ENCODE results near the gene TRUB2. TPM values are rescaled to one million over a fixed set of nuclear protein-coding genes. Genes with fewer than 3 reads are reported as not detected.

The TRUB2 gene
- total and polyA plus RNA-seq, 2 of the 13 experiments (the other 11 are each of a cell fraction or from before 2014, with no cell fraction given) = 22.3 to 41.2 TPM

DNA sequence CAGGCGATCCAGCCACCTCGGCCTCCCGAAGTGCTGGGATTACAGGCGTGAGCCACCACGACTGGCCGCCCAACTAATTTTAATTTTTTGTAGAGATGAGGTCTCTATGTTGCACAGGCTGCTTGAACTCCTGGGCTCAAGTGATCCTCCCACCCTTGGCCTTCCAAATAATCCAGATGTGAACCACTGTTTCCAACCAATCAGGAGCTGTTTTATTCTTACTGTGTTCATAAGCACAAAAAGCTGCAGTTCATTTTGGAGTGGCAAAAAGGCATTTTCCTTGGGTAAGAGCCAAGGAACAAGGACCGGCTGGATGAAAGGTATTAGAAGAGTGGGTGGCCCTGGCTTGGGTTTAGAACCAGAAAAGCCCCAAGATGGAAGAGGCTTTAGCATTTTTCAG is 12.9 kb upstream of the TRUB2 start:
- Histone ChIP-seq H3K36me3 (replicated peaks in 1 of 2; ENCODE audit: control insufficient read depth in 1 of 2, insufficient read depth in 2 of 2, low read length in 2 of 2) (peaks cover 4 to 18% of the 10 kb centered on the region in 2 experiments; a peak in 4 of 5 replicates), H2AFZ (ENCODE audit: low read length) (no peak overlapping the region), H3K79me2 (ENCODE audit: insufficient read depth, low read length) (no peaks in the 10 kb centered on the region), H3K9me3 (ENCODE audit: low read length) (no peaks in the 10 kb centered on the region), H3K4me2 (ENCODE audit: low read depth, low read length) (no peak overlapping the region), H3K4me3 (replicated peaks in 1 of 3; ENCODE audit: insufficient read depth in 1 of 3, low read depth in 2 of 3, low read length in 3 of 3) (no peak overlapping the region), H4K20me1 (ENCODE audit: insufficient read depth, low read length) (no peaks in the 10 kb centered on the region), H3K27ac (ENCODE audit: extremely low read length, insufficient read depth, low read length) (no peak overlapping the region), H3K9ac (ENCODE audit: insufficient read depth, low read depth, low read length) (no peak overlapping the region), H3K27me3 (ENCODE audit: control insufficient read depth in 1 of 2, insufficient read depth in 2 of 2, low read length in 2 of 2) (no peaks in the 10 kb centered on the region), H3K4me1 (ENCODE audit: insufficient read depth, low read length) (peaks cover 14% of the 10 kb centered on the region)
- DNase-seq (ENCODE audit: low spot score) = no peak
- FAIRE-seq = no peak
- POLR2A ChIA-PET = no interaction called here
- BruUV-seq (replicated peaks) = no TSS peak
- no peak for ATAC-seq
- in situ Hi-C loops (cut with HindIII; ENCODE audit: extremely low pct_ligation_motif_present, low pct_unique_long_range_greater_than_20kb) = no loop called here
- CTCF ChIA-PET (ENCODE audit: low intra/inter-chr PET ratio, low total read pairs) = no interaction called here
- WGBS (ENCODE audit: low lambda C conversion rate) = 98% methylated on average over 7 of the region's 7 CpGs
- intact Hi-C loops (cut with micrococcal nuclease; ENCODE audit: unreplicated experiment) = no loop called here
- TF ChIP-seq CAMTA2 (CRISPR knock-in tag; IDR thresholded peaks at IDR 0.05; ENCODE audit: borderline replicate concordance) = no peak
- TF ChIP-seq, protein P1, sequence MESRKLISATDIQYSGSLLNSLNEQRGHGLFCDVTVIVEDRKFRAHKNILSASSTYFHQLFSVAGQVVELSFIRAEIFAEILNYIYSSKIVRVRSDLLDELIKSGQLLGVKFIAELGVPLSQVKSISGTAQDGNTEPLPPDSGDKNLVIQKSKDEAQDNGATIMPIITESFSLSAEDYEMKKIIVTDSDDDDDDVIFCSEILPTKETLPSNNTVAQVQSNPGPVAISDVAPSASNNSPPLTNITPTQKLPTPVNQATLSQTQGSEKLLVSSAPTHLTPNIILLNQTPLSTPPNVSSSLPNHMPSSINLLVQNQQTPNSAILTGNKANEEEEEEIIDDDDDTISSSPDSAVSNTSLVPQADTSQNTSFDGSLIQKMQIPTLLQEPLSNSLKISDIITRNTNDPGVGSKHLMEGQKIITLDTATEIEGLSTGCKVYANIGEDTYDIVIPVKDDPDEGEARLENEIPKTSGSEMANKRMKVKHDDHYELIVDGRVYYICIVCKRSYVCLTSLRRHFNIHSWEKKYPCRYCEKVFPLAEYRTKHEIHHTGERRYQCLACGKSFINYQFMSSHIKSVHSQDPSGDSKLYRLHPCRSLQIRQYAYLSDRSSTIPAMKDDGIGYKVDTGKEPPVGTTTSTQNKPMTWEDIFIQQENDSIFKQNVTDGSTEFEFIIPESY (CRISPR knock-in tag; IDR thresholded peaks at IDR 0.05) = no peak
- TF ChIP-seq DNMT1 (CRISPR knock-in tag; IDR thresholded peaks at IDR 0.05) = no peak
- no peak for TF ChIP-seq XBP1 (CRISPR knock-in tag; IDR thresholded peaks at IDR 0.05)
- no peak for TF ChIP-seq ZBTB8A (CRISPR knock-in tag; IDR thresholded peaks at IDR 0.05; ENCODE audit: borderline replicate concordance, low read depth)
- TF ChIP-seq ZNF652 (CRISPR knock-in tag; IDR thresholded peaks at IDR 0.05; ENCODE audit: borderline replicate concordance, low read depth) = no peak
- no peak for TF ChIP-seq HIVEP1 (CRISPR knock-in tag; IDR thresholded peaks at IDR 0.05)
- TF ChIP-seq GFI1 (CRISPR knock-in tag; IDR thresholded peaks at IDR 0.05; ENCODE audit: borderline replicate concordance) = no peak
- no peak for TF ChIP-seq ZFP90 (CRISPR knock-in tag; IDR thresholded peaks at IDR 0.05; ENCODE audit: borderline replicate concordance)
- no peak for TF ChIP-seq ZNF761 (CRISPR knock-in tag; conservative IDR thresholded peaks at IDR 0.05)
- TF ChIP-seq, protein P2, sequence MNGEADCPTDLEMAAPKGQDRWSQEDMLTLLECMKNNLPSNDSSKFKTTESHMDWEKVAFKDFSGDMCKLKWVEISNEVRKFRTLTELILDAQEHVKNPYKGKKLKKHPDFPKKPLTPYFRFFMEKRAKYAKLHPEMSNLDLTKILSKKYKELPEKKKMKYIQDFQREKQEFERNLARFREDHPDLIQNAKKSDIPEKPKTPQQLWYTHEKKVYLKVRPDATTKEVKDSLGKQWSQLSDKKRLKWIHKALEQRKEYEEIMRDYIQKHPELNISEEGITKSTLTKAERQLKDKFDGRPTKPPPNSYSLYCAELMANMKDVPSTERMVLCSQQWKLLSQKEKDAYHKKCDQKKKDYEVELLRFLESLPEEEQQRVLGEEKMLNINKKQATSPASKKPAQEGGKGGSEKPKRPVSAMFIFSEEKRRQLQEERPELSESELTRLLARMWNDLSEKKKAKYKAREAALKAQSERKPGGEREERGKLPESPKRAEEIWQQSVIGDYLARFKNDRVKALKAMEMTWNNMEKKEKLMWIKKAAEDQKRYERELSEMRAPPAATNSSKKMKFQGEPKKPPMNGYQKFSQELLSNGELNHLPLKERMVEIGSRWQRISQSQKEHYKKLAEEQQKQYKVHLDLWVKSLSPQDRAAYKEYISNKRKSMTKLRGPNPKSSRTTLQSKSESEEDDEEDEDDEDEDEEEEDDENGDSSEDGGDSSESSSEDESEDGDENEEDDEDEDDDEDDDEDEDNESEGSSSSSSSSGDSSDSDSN (CRISPR knock-in tag; IDR thresholded peaks at IDR 0.05) = no peak
- no peak for TF ChIP-seq ZSCAN29 (CRISPR knock-in tag; conservative IDR thresholded peaks at IDR 0.05)
- TF ChIP-seq, protein P3, sequence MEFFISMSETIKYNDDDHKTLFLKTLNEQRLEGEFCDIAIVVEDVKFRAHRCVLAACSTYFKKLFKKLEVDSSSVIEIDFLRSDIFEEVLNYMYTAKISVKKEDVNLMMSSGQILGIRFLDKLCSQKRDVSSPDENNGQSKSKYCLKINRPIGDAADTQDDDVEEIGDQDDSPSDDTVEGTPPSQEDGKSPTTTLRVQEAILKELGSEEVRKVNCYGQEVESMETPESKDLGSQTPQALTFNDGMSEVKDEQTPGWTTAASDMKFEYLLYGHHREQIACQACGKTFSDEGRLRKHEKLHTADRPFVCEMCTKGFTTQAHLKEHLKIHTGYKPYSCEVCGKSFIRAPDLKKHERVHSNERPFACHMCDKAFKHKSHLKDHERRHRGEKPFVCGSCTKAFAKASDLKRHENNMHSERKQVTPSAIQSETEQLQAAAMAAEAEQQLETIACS (CRISPR knock-in tag; IDR thresholded peaks at IDR 0.05) = no peak
- TF ChIP-seq, protein P4, sequence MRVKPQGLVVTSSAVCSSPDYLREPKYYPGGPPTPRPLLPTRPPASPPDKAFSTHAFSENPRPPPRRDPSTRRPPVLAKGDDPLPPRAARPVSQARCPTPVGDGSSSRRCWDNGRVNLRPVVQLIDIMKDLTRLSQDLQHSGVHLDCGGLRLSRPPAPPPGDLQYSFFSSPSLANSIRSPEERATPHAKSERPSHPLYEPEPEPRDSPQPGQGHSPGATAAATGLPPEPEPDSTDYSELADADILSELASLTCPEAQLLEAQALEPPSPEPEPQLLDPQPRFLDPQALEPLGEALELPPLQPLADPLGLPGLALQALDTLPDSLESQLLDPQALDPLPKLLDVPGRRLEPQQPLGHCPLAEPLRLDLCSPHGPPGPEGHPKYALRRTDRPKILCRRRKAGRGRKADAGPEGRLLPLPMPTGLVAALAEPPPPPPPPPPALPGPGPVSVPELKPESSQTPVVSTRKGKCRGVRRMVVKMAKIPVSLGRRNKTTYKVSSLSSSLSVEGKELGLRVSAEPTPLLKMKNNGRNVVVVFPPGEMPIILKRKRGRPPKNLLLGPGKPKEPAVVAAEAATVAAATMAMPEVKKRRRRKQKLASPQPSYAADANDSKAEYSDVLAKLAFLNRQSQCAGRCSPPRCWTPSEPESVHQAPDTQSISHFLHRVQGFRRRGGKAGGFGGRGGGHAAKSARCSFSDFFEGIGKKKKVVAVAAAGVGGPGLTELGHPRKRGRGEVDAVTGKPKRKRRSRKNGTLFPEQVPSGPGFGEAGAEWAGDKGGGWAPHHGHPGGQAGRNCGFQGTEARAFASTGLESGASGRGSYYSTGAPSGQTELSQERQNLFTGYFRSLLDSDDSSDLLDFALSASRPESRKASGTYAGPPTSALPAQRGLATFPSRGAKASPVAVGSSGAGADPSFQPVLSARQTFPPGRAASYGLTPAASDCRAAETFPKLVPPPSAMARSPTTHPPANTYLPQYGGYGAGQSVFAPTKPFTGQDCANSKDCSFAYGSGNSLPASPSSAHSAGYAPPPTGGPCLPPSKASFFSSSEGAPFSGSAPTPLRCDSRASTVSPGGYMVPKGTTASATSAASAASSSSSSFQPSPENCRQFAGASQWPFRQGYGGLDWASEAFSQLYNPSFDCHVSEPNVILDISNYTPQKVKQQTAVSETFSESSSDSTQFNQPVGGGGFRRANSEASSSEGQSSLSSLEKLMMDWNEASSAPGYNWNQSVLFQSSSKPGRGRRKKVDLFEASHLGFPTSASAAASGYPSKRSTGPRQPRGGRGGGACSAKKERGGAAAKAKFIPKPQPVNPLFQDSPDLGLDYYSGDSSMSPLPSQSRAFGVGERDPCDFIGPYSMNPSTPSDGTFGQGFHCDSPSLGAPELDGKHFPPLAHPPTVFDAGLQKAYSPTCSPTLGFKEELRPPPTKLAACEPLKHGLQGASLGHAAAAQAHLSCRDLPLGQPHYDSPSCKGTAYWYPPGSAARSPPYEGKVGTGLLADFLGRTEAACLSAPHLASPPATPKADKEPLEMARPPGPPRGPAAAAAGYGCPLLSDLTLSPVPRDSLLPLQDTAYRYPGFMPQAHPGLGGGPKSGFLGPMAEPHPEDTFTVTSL (CRISPR knock-in tag; IDR thresholded peaks at IDR 0.05; ENCODE audit: borderline replicate concordance) = no peak
- TF ChIP-seq GATAD1 (CRISPR knock-in tag; IDR thresholded peaks at IDR 0.05) = no peak
